Thoracic aorta (tissue), 2 donors: ENCODE data around the gene PRKN. TPM values are rescaled to one million over a fixed set of nuclear protein-coding genes. Genes with fewer than 3 reads are reported as not detected.

Experiments
- ATAC-seq: fragments of 150-250 bp; one replicate; pipeline ENCODE4 v1.8.0; 2017; ENCODE audit warnings: low read depth; ENCODE audit not compliant: insufficient number of reproducible peaks, low FRiP score
- DNase-seq: peaks from one replicate; pipeline ENCODE4 v3.0.0-alpha.2; 2020; ENCODE audit warnings: low spot score
- H3K27ac ChIP-seq, 2 donors: fragments of 200-600 bp; sonication (generic); 1 replicate in 1 of 2; 2 replicates in 1 of 2; pipeline ENCODE4 v1.5.1; 2016; ENCODE audit warnings: mild to moderate bottlenecking in 2 of 2, moderate library complexity in 2 of 2
- H3K27me3 ChIP-seq: fragments of 200-600 bp; sonication (generic); replicated peaks from 2 replicates; pipeline ENCODE4 v1.6.0; 2016; ENCODE audit warnings: mild to moderate bottlenecking; ENCODE audit not compliant: insufficient read depth
- H3K36me3 ChIP-seq: fragments of 200-600 bp; sonication (generic); one replicate; pipeline ENCODE4 v1.5.1; 2016
- H3K4me1 ChIP-seq, 2 donors: fragments of 200-600 bp; sonication (generic); 1 replicate in 1 of 2; 2 replicates in 1 of 2; pipeline versions ENCODE4 v1.5.1 to v1.6.0; 2016; ENCODE audit warnings: low read depth in 2 of 2, mild to moderate bottlenecking in 1 of 2; ENCODE audit not compliant: control insufficient read depth in 1 of 2
- H3K4me3 ChIP-seq: fragments of 200-600 bp; sonication (generic); 2 replicates; pipeline ENCODE4 v1.5.1; 2016; ENCODE audit warnings: mild to moderate bottlenecking
- H3K9me3 ChIP-seq: fragments of 200-600 bp; sonication (generic); 2 replicates; pipeline ENCODE4 v1.5.1; 2016
- total RNA-seq, 2 donors: library from RNA; depleted of rRNA; stranded (reverse); fragments of >200 nt; gene quantifications; one replicate each; pipeline versions ENCODE4 v1.1.0 to v1.2.3, GENCODE V29; 2016
- TF ChIP-seq, protein P1 (sequence below): fragments of 200-600 bp; sonication (generic); IDR thresholded peaks from one replicate; pipeline ENCODE4 v1.5.1; 2019; ENCODE audit warnings: antibody characterized with exemption

The PRKN gene
- total RNA-seq, 2 donors from 2014 or later = 10.4 to 23.8 TPM

DNA sequence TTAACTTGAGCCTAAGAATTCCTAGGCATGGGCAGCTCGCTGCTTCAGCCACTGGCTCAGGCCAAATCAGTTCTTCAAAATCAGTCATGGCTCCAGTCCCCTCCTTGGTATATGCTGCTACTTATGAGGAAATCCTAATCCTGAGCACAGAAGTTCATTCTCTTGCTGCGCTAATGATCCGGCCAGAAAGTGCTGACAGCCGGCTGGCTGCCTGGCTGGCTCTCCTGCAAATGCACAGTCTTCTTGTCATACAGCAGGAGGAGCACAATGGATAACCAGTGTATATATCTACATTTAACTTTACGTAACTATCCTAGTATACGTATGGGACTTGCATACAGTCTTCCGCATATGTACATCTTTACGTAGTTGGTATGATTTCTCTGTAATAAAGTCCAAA lies 500.8 kb downstream of the PRKN start:
- peaks cover 0 to 8% of the 10 kb centered on the region in 2 donors for H3K4me1 ChIP-seq
- H3K4me3 ChIP-seq = no peak overlapping the region
- no peaks in the 10 kb centered on the region for H3K27me3 ChIP-seq
- H3K36me3 ChIP-seq = no peaks in the 10 kb centered on the region
- no peaks in the 10 kb centered on the region for H3K9me3 ChIP-seq
- ATAC-seq (no peak), DNase-seq (no peak)
- TF ChIP-seq, protein P1, sequence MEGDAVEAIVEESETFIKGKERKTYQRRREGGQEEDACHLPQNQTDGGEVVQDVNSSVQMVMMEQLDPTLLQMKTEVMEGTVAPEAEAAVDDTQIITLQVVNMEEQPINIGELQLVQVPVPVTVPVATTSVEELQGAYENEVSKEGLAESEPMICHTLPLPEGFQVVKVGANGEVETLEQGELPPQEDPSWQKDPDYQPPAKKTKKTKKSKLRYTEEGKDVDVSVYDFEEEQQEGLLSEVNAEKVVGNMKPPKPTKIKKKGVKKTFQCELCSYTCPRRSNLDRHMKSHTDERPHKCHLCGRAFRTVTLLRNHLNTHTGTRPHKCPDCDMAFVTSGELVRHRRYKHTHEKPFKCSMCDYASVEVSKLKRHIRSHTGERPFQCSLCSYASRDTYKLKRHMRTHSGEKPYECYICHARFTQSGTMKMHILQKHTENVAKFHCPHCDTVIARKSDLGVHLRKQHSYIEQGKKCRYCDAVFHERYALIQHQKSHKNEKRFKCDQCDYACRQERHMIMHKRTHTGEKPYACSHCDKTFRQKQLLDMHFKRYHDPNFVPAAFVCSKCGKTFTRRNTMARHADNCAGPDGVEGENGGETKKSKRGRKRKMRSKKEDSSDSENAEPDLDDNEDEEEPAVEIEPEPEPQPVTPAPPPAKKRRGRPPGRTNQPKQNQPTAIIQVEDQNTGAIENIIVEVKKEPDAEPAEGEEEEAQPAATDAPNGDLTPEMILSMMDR = no peak
- H3K27ac ChIP-seq = no peak overlapping the region

DNA sequence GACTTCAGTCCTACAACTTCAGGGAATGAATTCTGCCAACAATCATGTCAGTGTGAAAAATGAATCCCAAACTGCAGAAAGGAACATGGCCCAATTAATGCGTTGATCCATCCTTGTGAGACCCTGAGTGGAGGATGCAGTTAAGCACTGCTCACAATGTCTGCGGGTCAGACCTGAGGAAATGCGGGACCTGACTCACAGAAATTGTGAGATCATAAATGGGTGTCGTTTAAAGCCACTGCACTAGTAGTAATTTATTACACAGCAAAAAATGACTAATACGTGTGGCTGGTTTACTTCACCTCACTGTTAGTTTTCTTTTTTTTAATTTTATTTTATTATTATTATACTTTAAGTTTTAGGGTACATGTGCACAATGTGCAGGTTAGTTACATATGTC lies 505.0 kb downstream of the PRKN start:
- H3K4me3 ChIP-seq = no peak overlapping the region
- H3K27me3 ChIP-seq = no peaks in the 10 kb centered on the region
- no peaks in the 10 kb centered on the region for H3K36me3 ChIP-seq
- no peaks in the 10 kb centered on the region for H3K9me3 ChIP-seq
- no peak overlapping the region for H3K27ac ChIP-seq
- no peaks in the 10 kb centered on the region for H3K4me1 ChIP-seq
- DNase-seq (no peak), ATAC-seq (no peak)
- TF ChIP-seq, protein P1 = no peak

DNA sequence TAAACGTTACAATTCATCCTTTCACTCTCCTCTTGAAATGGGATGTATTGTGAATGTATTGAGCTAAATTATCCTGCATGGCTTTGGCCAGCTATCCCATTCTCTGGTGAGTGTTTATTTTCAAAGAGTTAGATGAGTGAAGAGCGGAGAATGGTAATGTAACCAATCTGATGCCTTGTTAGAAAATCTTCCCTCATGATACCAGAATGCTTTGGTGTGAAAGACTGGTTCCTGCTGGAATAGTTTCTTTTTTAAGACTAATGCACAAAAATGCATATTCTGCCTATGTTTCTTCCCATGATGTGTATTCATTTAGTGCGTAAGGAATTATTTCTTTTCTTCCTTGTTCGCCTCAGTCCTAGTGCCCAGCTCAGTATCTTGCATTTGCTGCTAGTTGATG lies 506.7 kb downstream of the PRKN start:
- ATAC-seq = no peak
- no peaks in the 10 kb centered on the region for H3K27me3 ChIP-seq
- no peak overlapping the region for H3K4me3 ChIP-seq
- no peaks in the 10 kb centered on the region for H3K36me3 ChIP-seq
- TF ChIP-seq, protein P1 = no peak
- H3K9me3 ChIP-seq = no peaks in the 10 kb centered on the region
- H3K4me1 ChIP-seq = no peaks in the 10 kb centered on the region
- no peak overlapping the region for H3K27ac ChIP-seq
- no peak for DNase-seq

DNA sequence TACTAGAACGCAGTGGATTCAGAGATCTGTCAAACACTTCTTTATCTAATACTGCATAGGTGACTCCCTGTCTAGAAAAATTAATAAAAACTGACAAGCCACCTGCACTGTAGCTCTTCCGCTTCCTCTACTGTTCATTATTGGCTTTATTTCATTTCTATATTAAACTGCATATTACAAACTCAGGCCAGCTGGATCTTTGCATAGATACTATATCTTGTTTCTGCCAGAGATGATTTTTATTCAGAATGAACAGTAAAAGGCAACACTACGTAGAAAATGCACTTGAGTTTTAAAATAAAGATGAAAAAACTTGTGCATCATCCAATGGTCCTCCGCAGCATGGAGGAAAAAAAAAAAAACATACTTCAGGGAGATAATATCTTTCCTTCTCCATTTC lies 508.3 kb downstream of the PRKN start:
- TF ChIP-seq, protein P1 = no peak
- H3K27ac ChIP-seq = no peak overlapping the region
- no peak for DNase-seq
- no peaks in the 10 kb centered on the region for H3K9me3 ChIP-seq
- no peak overlapping the region for H3K4me3 ChIP-seq
- no peak for ATAC-seq
- no peaks in the 10 kb centered on the region for H3K27me3 ChIP-seq
- no peaks in the 10 kb centered on the region for H3K36me3 ChIP-seq
- no peaks in the 10 kb centered on the region for H3K4me1 ChIP-seq

DNA sequence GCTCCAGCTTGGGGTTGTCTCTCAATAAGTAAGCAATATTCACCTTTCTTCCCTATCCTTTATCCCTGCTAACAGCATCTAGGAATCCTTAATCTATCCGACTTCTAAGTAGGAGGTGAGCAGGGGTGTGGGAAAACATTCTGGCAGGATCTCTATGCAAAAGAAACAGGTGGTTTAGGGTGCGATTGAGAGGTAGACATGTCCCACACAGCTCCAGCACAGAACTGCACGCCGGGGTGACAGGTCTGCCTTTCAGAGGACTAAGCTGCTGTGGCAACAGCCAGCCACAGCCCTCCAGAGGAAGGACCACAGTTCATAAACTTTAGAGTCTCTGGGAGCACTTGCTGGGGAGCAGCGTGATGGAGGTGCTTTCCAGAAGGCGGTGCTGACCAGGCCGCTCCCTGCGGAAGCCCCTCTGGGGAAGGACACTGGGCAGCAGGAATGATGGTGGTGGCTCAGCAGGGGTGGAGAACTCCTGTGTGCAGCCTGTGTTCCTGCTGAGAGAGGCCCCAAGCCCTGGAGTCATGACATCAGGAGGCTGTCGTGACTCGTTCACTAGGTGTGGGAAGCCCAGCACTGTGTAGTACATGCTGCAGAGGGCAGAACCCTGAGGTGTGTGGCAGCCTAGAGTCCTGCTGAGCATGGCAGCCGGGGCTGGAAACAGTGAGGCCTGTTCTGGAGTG lies 509.6 kb downstream of the PRKN start:
- Histone ChIP-seq H3K9me3 (no peaks in the 10 kb centered on the region), H3K27me3 (no peaks in the 10 kb centered on the region), H3K27ac (no peak overlapping the region), H3K4me3 (no peak overlapping the region), H3K36me3 (no peaks in the 10 kb centered on the region), H3K4me1 (no peaks in the 10 kb centered on the region)
- TF ChIP-seq, protein P1 = no peak
- ATAC-seq = no peak
- no peak for DNase-seq
